Spinal cord (tissue), 10 donors: ENCODE data around the gene TUBB8B. TPM values are rescaled to one million over a fixed set of nuclear protein-coding genes. Genes with fewer than 3 reads are reported as not detected.
A peak's percentile ranks its signal among the peaks of the same experiment; 100 is the strongest.
"Not testable (repeated sequence)": the region's sequence is repeated elsewhere in the genome, so short reads cannot be mapped to it uniquely, and the experiment has no call there.

Experiments used
- DNase-seq, 6 donors: peaks; one replicate each; pipeline versions ENCODE4 v3.0.0 to v3.0.0-alpha.2; 2013 to 2015; ENCODE audit warnings: low spot score in 6 of 6, low read depth in 4 of 6
- H3K27ac ChIP-seq: one replicate; pipeline ENCODE4 v1.5.1; 2013; ENCODE audit warnings: low read depth, low read length, control low read depth
- H3K27me3 ChIP-seq: one replicate; pipeline ENCODE4 v1.6.1; 2013; ENCODE audit warnings: low read length; ENCODE audit not compliant: control insufficient read depth, insufficient read depth
- H3K36me3 ChIP-seq: one replicate; pipeline ENCODE4 v1.6.1; 2013; ENCODE audit warnings: low read length; ENCODE audit not compliant: control insufficient read depth, insufficient read depth
- H3K4me1 ChIP-seq: one replicate; pipeline ENCODE4 v1.6.1; 2013; ENCODE audit warnings: low read length; ENCODE audit not compliant: control insufficient read depth, insufficient read depth
- H3K4me3 ChIP-seq: one replicate; pipeline ENCODE4 v1.5.1; 2013; ENCODE audit warnings: low read depth, low read length, control low read depth
- H3K9me3 ChIP-seq: one replicate; pipeline ENCODE4 v1.6.1; 2013; ENCODE audit warnings: low read length; ENCODE audit not compliant: control insufficient read depth, insufficient read depth
- WGBS: methylation state at CpG from one replicate; pipeline ENCODE4 v1.1.5; 2013; ENCODE audit warnings: missing lambda C conversion rate; ENCODE audit not compliant: insufficient coverage; 5-methylcytosine and 5-hydroxymethylcytosine counted together
- polyA plus RNA-seq, 2 donors: library from polyadenylated mRNA; unstranded; fragments of 120-200 nt; gene quantifications; one replicate each; pipeline ENCODE4 v1.2.1, GENCODE V29; 2013; ENCODE audit not compliant: insufficient read length in 2 of 2
- small RNA-seq: library from RNA; depleted of rRNA; stranded (forward); fragments of <200 nt; gene quantifications from one replicate; pipeline ENCODE3, GENCODE V24; 2014; ENCODE audit warnings: low replicate concordance
- total RNA-seq, 2 donors: library from RNA; depleted of rRNA in 1 of 2; stranded (reverse); fragments of 120-200 nt in 1 of 2; fragments of >200 nt in 1 of 2; gene quantifications; one replicate each; pipeline versions ENCODE4 v1.2.3 to v1.2.4, GENCODE V29; 2013 to 2014
- donor health status: healthy.

TUBB8B gene
- total and polyA plus RNA-seq, 4 donors: 0.11 to 0.65 TPM; not detected in 2

GRCh38 chr18:48696-49095 is 719 bp downstream of the TUBB8B start:
- H3K9me3 ChIP-seq, H3K36me3 ChIP-seq, H3K4me1 ChIP-seq, H3K4me3 ChIP-seq, H3K27me3 ChIP-seq, DNase-seq, H3K27ac ChIP-seq: not testable (repeated sequence)
- WGBS: 93% methylated on average over 13 of the region's 25 CpGs

GRCh38 chr18:13177-13576 is 36.2 kb downstream of the TUBB8B start:
- H3K4me3 ChIP-seq, H3K27me3 ChIP-seq, H3K27ac ChIP-seq, DNase-seq, H3K9me3 ChIP-seq, H3K4me1 ChIP-seq, H3K36me3 ChIP-seq: not testable (repeated sequence)
- WGBS: no CpG with 5 or more reads among the region's 6 CpGs

GRCh38 chr18:12773-13172 is 36.6 kb downstream of the TUBB8B start:
- DNase-seq, H3K9me3 ChIP-seq, H3K27me3 ChIP-seq, H3K36me3 ChIP-seq, H3K27ac ChIP-seq, H3K4me1 ChIP-seq, H3K4me3 ChIP-seq: not testable (repeated sequence)
- no CpG with 5 or more reads among the region's 9 CpGs for WGBS

GRCh38 chr18:11383-12274 is 37.8 kb downstream of the TUBB8B start:
- H3K36me3 ChIP-seq, H3K27ac ChIP-seq, H3K9me3 ChIP-seq, DNase-seq, H3K4me3 ChIP-seq, H3K27me3 ChIP-seq, H3K4me1 ChIP-seq: not testable (repeated sequence)
- 80% methylated on average over 2 of the region's 65 CpGs for WGBS

- not testable (repeated sequence) for H3K4me3 ChIP-seq, H3K27me3 ChIP-seq, H3K9me3 ChIP-seq, H3K4me1 ChIP-seq, H3K27ac ChIP-seq, DNase-seq, H3K36me3 ChIP-seq
- WGBS: 53% methylated on average over 3 of the region's 75 CpGs
These were observed 38.7 kb downstream of the TUBB8B start for GRCh38 chr18:10624-11184.

GRCh38 chr18:9937-10336 is 39.5 kb downstream of the TUBB8B start:
- not testable (repeated sequence) for H3K4me3 ChIP-seq, H3K27me3 ChIP-seq, H3K27ac ChIP-seq, H3K4me1 ChIP-seq, H3K36me3 ChIP-seq, H3K9me3 ChIP-seq
- DNase-seq: peak in 1 of 6 donors; percentile 0

Small RNA genes lying within 50 kb of the gene (small RNA-seq; reads per million reads assigned to genes)
- gene AP001005.2: not detected

Other genes starting within 250 kb of the TUBB8B start
- gene USP14, start 108.9 kb upstream of the TUBB8B start, total RNA-seq: 10 to 100 TPM; 30.9 to 74.0 TPM
- 10 to 100 TPM; 43.4 to 64.7 TPM for gene USP14, start 108.9 kb upstream of the TUBB8B start, polyA plus RNA-seq
- gene THOC1, start 218.4 kb upstream of the TUBB8B start, total RNA-seq: 10 to 100 TPM; 64.0 to 81.6 TPM
- 10 to 100 TPM; 61.0 to 70.4 TPM for gene THOC1, start 218.4 kb upstream of the TUBB8B start, polyA plus RNA-seq